Measurements from ENCODE around the gene CALML5.

The CALML5 gene

GRCh38 chr10:5545011-5545410 is 45.6 kb upstream of the CALML5 start:
- no peak for DNase-seq (ENCODE audit: extremely low read depth, low read depth)
- TF ChIP-seq CTCF (IDR thresholded peaks at IDR 0.05; ENCODE audit: low read depth, low read length), result no peak

- DNase-seq (ENCODE audit: extremely low read depth, low read depth), result no peak
Measured at GRCh38 chr10:5544216-5544805, 44.9 kb upstream of the CALML5 start.

GRCh38 chr10:5543623-5544022 is 44.3 kb upstream of the CALML5 start:
- DNase-seq (ENCODE audit: extremely low read depth, low read depth), result no peak
- TF ChIP-seq CTCF (IDR thresholded peaks at IDR 0.05; ENCODE audit: low read depth, low read length), result no peak

More at GRCh38 chr10:5544216-5544805, 44.9 kb upstream of the CALML5 start:
- no peak for TF ChIP-seq CTCF (IDR thresholded peaks at IDR 0.05; ENCODE audit: low read depth, low read length)

- TF ChIP-seq CTCF (IDR thresholded peaks at IDR 0.05; ENCODE audit: low read depth, low read length), result no peak
- DNase-seq (ENCODE audit: extremely low read depth, low read depth), result no peak
Measured at GRCh38 chr10:5542100-5542499, 42.7 kb upstream of the CALML5 start.

- no peak for DNase-seq (ENCODE audit: extremely low read depth, low read depth)
- no peak for TF ChIP-seq CTCF (IDR thresholded peaks at IDR 0.05; ENCODE audit: low read depth, low read length)
Measured at GRCh38 chr10:5540891-5541290, 41.5 kb upstream of the CALML5 start.

GRCh38 chr10:5540080-5540479 is 40.7 kb upstream of the CALML5 start:
- TF ChIP-seq CTCF (IDR thresholded peaks at IDR 0.05; ENCODE audit: low read depth, low read length), result no peak
- no peak for DNase-seq (ENCODE audit: extremely low read depth, low read depth)

- TF ChIP-seq CTCF (IDR thresholded peaks at IDR 0.05; ENCODE audit: low read depth, low read length), result no peak
- DNase-seq (ENCODE audit: extremely low read depth, low read depth), result no peak
Measured at GRCh38 chr10:5538892-5539651, 39.7 kb upstream of the CALML5 start.
